H9 (cell line): ENCODE results near the gene RUNX2. TPM values are rescaled to one million over a fixed set of nuclear protein-coding genes. Genes with fewer than 3 reads are reported as not detected.

ENCODE experiments used
- DNase-seq: peaks from one replicate; pipeline ENCODE4 v3.0.0-alpha.2; 2017
- H2AFZ ChIP-seq: one replicate; pipeline ENCODE4 v1.6.1; 2013; ENCODE audit warnings: mild to moderate bottlenecking, low read length, control low read depth, moderate library complexity
- H2AK5ac ChIP-seq: 2 replicates; pipeline ENCODE4 v1.6.1; 2013; ENCODE audit warnings: low read length, control low read depth, mixed read lengths; ENCODE audit not compliant: insufficient read length
- H2BK120ac ChIP-seq: one replicate; pipeline ENCODE4 v1.6.1; 2013; ENCODE audit warnings: low read depth, mild to moderate bottlenecking, low read length, control low read depth, inconsistent platforms; ENCODE audit not compliant: poor library complexity, severe bottlenecking
- H2BK12ac ChIP-seq: 2 replicates; pipeline ENCODE4 v1.6.1; 2013; ENCODE audit warnings: low read length, control low read depth, mixed read lengths, low read depth; ENCODE audit not compliant: insufficient read length
- H2BK15ac ChIP-seq: 2 replicates; pipeline ENCODE4 v1.6.1; 2013; ENCODE audit warnings: low read depth, low read length, control low read depth
- H2BK20ac ChIP-seq: one replicate; pipeline ENCODE4 v1.6.1; 2013; ENCODE audit warnings: low read depth, mild to moderate bottlenecking, low read length, control low read depth, inconsistent platforms; ENCODE audit not compliant: poor library complexity, severe bottlenecking
- H2BK5ac ChIP-seq: 2 replicates; pipeline ENCODE4 v1.6.1; 2013; ENCODE audit warnings: low read length, control low read depth, mixed read lengths; ENCODE audit not compliant: insufficient read length
- H3K14ac ChIP-seq: 2 replicates; pipeline ENCODE4 v1.6.1; 2013; ENCODE audit warnings: low read length, control low read depth; ENCODE audit not compliant: insufficient read depth
- H3K18ac ChIP-seq: 2 replicates; pipeline ENCODE4 v1.6.1; 2013; ENCODE audit warnings: low read depth, mild to moderate bottlenecking, mixed read lengths, low read length, control low read depth; ENCODE audit not compliant: insufficient read length
- H3K23ac ChIP-seq: 2 replicates; pipeline ENCODE4 v1.6.1; 2013; ENCODE audit warnings: low read length, control low read depth, mixed read lengths, low read depth; ENCODE audit not compliant: insufficient read length
- H3K23me2 ChIP-seq: 2 replicates; pipeline ENCODE4 v1.6.1; 2013; ENCODE audit warnings: low read depth, mild to moderate bottlenecking, mixed read lengths, low read length, control low read depth; ENCODE audit not compliant: insufficient read length, poor library complexity, severe bottlenecking
- H3K27ac ChIP-seq: 2 replicates; pipeline ENCODE4 v1.5.1; 2013; ENCODE audit warnings: low read length, control low read depth, mixed read lengths, low read depth; ENCODE audit not compliant: insufficient read length
- H3K27me3 ChIP-seq: 2 replicates; pipeline ENCODE4 v1.6.1; 2013; ENCODE audit warnings: low read length, control low read depth, inconsistent platforms; ENCODE audit not compliant: insufficient read depth
- H3K4ac ChIP-seq: 2 replicates; pipeline ENCODE4 v1.6.1; 2013; ENCODE audit warnings: low read depth, mild to moderate bottlenecking, control low read depth, inconsistent platforms, low read length, moderate library complexity
- H3K4me1 ChIP-seq: 2 replicates; pipeline ENCODE4 v1.6.1; 2013; ENCODE audit warnings: low read length, control low read depth, inconsistent platforms; ENCODE audit not compliant: insufficient read depth
- H3K4me2 ChIP-seq: 2 replicates; pipeline ENCODE4 v1.6.1; 2013; ENCODE audit warnings: low read length, control low read depth, mixed read lengths; ENCODE audit not compliant: insufficient read length, insufficient read depth
- H3K56ac ChIP-seq: 2 replicates; pipeline ENCODE4 v1.6.1; 2013; ENCODE audit warnings: low read depth, mild to moderate bottlenecking, mixed read lengths, low read length, control low read depth; ENCODE audit not compliant: insufficient read length
- H3K79me1 ChIP-seq: 2 replicates; pipeline ENCODE4 v1.6.1; 2013; ENCODE audit warnings: low read depth, mild to moderate bottlenecking, moderate library complexity, low read length, control low read depth, inconsistent platforms; ENCODE audit not compliant: insufficient read depth, poor library complexity, severe bottlenecking
- H3K79me2 ChIP-seq: 2 replicates; pipeline ENCODE4 v1.6.1; 2013; ENCODE audit warnings: low read length, control low read depth, inconsistent platforms; ENCODE audit not compliant: insufficient read depth
- H3K9ac ChIP-seq: 2 replicates; pipeline ENCODE4 v1.6.1; 2013; ENCODE audit warnings: low read length, control low read depth, mixed read lengths; ENCODE audit not compliant: insufficient read length; ENCODE audit errors: extremely low read depth
- H3K9me3 ChIP-seq: one replicate; pipeline ENCODE4 v1.6.1; 2013; ENCODE audit warnings: low read depth, low read length, inconsistent platforms; ENCODE audit not compliant: control insufficient read depth
- H3T11ph ChIP-seq: one replicate; pipeline ENCODE4 v1.6.1; 2013; ENCODE audit warnings: mild to moderate bottlenecking, low read length, control low read depth, inconsistent platforms
- H4K20me1 ChIP-seq: one replicate; pipeline ENCODE4 v1.6.1; 2013; ENCODE audit not compliant: control insufficient read depth, insufficient read length, insufficient read depth
- H4K5ac ChIP-seq: 2 replicates; pipeline ENCODE4 v1.6.1; 2013; ENCODE audit warnings: low read depth, mild to moderate bottlenecking, mixed read lengths, low read length, control low read depth; ENCODE audit not compliant: insufficient read length
- H4K8ac ChIP-seq: replicated peaks from 2 replicates; pipeline ENCODE4 v1.6.1; 2013; ENCODE audit warnings: low read length, control low read depth, mixed read lengths, low read depth; ENCODE audit not compliant: insufficient read length
- H4K91ac ChIP-seq: 2 replicates; pipeline ENCODE4 v1.6.1; 2013; ENCODE audit warnings: low read depth, mild to moderate bottlenecking, moderate library complexity, mixed read lengths, low read length, control low read depth; ENCODE audit not compliant: insufficient read length
- H3K27ac Mint-ChIP-seq, 3 experiments: 2 replicates in 2 of 3; 3 replicates in 1 of 3; pipeline ENCODE4 v1.8.0; 2020 to 2021; ENCODE audit warnings: mixed read lengths in 3 of 3, mild to moderate bottlenecking in 1 of 3, moderate library complexity in 1 of 3
- H3K27me3 Mint-ChIP-seq: 2 replicates; pipeline ENCODE4 v1.8.0; 2021; ENCODE audit warnings: low read depth, mild to moderate bottlenecking, moderate library complexity, mixed read lengths
- H3K36me3 Mint-ChIP-seq, 3 experiments: 2 replicates in 2 of 3; 3 replicates in 1 of 3; pipeline ENCODE4 v1.8.0; 2020 to 2021; ENCODE audit warnings: low read depth in 3 of 3, mixed read lengths in 3 of 3; ENCODE audit not compliant: insufficient read depth in 1 of 3
- H3K4me1 Mint-ChIP-seq, 2 experiments: 2 replicates each; pipeline ENCODE4 v1.8.0; 2020; ENCODE audit warnings: mixed read lengths in 2 of 2
- H3K4me3 Mint-ChIP-seq, 2 experiments: 2 replicates in 1 of 2; 3 replicates in 1 of 2; pipeline ENCODE4 v1.8.0; 2020 to 2021; ENCODE audit warnings: mild to moderate bottlenecking in 2 of 2, mixed read lengths in 2 of 2, moderate library complexity in 1 of 2
- H3K9me3 Mint-ChIP-seq, 2 experiments: 2 replicates in 1 of 2; 3 replicates in 1 of 2; pipeline ENCODE4 v1.8.0; 2020; ENCODE audit warnings: mild to moderate bottlenecking in 2 of 2, mixed read lengths in 2 of 2, moderate library complexity in 1 of 2
- WGBS: extraction: QIAGEN DNeasy Blood & Tissue Kit; methylation state at CpG from one replicate; pipeline ENCODE4 v1.1.7; 2013; ENCODE audit warnings: missing lambda C conversion rate, low lambda C conversion rate, mixed read lengths; ENCODE audit not compliant: insufficient read length; ENCODE audit errors: extremely low coverage; 5-methylcytosine and 5-hydroxymethylcytosine counted together
- total RNA-seq: library from RNA; stranded (reverse); gene quantifications from 2 replicates; pipeline ENCODE4 v1.2.1, GENCODE V29; 2021
- TF ChIP-seq, protein P1 (sequence below): fragments of 200-600 bp; sonication (generic); conservative IDR thresholded peaks from 3 replicates; pipeline ENCODE4 v1.8.0; 2021; ENCODE audit warnings: antibody characterized with exemption, mild to moderate bottlenecking

RUNX2 gene
- total RNA-seq, 1 experiment from 2014 or later, result 0.15 TPM

DNA sequence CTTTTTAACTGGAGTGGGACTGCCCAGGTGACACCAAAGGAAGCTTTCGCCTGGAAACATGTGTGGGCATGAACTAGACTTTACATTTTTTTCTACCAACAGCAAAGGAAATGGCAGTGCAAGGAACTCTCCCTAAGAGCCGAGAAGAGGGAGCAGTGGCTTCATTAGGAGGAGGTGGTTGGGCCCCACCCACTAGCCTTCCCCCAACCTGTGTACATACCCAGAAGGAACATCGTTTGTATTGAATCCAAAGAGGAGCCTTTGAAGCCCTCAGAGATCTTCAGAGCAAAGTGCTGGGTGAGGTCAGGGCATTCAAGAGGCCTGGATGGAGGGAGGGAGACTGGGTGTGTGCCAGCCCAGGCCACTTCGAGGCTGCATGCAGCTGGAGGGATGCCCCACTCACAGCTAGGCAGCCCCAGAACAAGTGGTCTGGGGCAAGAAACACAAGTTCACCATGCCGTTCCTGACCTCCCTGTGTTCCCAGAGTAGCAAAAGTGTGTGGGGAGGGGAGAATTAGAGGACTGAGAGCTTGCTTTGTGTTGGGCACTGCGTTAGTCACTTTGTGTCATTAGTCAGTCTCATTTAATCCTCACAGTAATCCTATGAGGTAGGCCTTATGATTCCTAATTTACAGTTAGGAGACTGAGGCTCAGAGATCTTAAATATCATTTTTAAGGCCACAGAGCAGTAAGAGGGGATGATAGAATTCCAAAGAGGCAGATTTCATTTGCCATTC, 241.2 kb downstream of the RUNX2 start:
- no peak overlapping the region for H4K5ac ChIP-seq
- H2BK12ac ChIP-seq, result no peak overlapping the region
- H3K27me3 ChIP-seq, result no peaks in the 10 kb centered on the region
- H4K20me1 ChIP-seq, result no peaks in the 10 kb centered on the region
- H3K36me3 Mint-ChIP-seq, result no peaks in the 10 kb centered on the region
- no peak overlapping the region for H3K23ac ChIP-seq
- no peak overlapping the region for H4K8ac ChIP-seq
- no peak overlapping the region for H4K91ac ChIP-seq
- H3K9ac ChIP-seq, result no peak overlapping the region
- no peak overlapping the region for H3T11ph ChIP-seq
- WGBS, result no CpG with 5 or more reads among the region's 6 CpGs
- no peak overlapping the region for H3K4me2 ChIP-seq
- no peaks in the 10 kb centered on the region for H3K4me1 ChIP-seq
- H3K23me2 ChIP-seq, result no peaks in the 10 kb centered on the region
- no peak for DNase-seq
- no peak overlapping the region for H2BK120ac ChIP-seq
- no peak overlapping the region for H3K18ac ChIP-seq
- H2AFZ ChIP-seq, result no peak overlapping the region
- no peak overlapping the region for H3K27ac Mint-ChIP-seq
- no peak overlapping the region for H2AK5ac ChIP-seq
- no peak overlapping the region for H3K27ac ChIP-seq
- peaks cover 7% of the 10 kb centered on the region in 2 experiments; a peak in 3 of 4 replicates for H3K4me1 Mint-ChIP-seq
- TF ChIP-seq, protein P1, sequence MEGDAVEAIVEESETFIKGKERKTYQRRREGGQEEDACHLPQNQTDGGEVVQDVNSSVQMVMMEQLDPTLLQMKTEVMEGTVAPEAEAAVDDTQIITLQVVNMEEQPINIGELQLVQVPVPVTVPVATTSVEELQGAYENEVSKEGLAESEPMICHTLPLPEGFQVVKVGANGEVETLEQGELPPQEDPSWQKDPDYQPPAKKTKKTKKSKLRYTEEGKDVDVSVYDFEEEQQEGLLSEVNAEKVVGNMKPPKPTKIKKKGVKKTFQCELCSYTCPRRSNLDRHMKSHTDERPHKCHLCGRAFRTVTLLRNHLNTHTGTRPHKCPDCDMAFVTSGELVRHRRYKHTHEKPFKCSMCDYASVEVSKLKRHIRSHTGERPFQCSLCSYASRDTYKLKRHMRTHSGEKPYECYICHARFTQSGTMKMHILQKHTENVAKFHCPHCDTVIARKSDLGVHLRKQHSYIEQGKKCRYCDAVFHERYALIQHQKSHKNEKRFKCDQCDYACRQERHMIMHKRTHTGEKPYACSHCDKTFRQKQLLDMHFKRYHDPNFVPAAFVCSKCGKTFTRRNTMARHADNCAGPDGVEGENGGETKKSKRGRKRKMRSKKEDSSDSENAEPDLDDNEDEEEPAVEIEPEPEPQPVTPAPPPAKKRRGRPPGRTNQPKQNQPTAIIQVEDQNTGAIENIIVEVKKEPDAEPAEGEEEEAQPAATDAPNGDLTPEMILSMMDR, result no peak
- H3K56ac ChIP-seq, result no peak overlapping the region
- no peak overlapping the region for H2BK20ac ChIP-seq
- H3K9me3 Mint-ChIP-seq, result no peaks in the 10 kb centered on the region
- no peak overlapping the region for H2BK15ac ChIP-seq
- no peaks in the 10 kb centered on the region for H3K79me1 ChIP-seq
- H3K79me2 ChIP-seq, result no peaks in the 10 kb centered on the region
- H3K4me3 Mint-ChIP-seq, result no peak overlapping the region
- H3K27me3 Mint-ChIP-seq, result peaks cover 36% of the 10 kb centered on the region
- H2BK5ac ChIP-seq, result no peak overlapping the region
- no peaks in the 10 kb centered on the region for H3K9me3 ChIP-seq
- no peak overlapping the region for H3K4ac ChIP-seq
- H3K14ac ChIP-seq, result no peak overlapping the region
